Erythroblast (primary cell): ENCODE measurements around the gene LMO3.

Experiments
- GATA1 ChIP-seq: IDR thresholded peaks from 2 replicates; pipeline ENCODE4 v1.6.1; 2011; ENCODE audit warnings: low read depth, mild to moderate bottlenecking, control low read depth, low read length, moderate library complexity
- POLR2A ChIP-seq: IDR thresholded peaks from 2 replicates; pipeline ENCODE4 v1.6.1; 2011; ENCODE audit warnings: mild to moderate bottlenecking, low read length

DNA sequence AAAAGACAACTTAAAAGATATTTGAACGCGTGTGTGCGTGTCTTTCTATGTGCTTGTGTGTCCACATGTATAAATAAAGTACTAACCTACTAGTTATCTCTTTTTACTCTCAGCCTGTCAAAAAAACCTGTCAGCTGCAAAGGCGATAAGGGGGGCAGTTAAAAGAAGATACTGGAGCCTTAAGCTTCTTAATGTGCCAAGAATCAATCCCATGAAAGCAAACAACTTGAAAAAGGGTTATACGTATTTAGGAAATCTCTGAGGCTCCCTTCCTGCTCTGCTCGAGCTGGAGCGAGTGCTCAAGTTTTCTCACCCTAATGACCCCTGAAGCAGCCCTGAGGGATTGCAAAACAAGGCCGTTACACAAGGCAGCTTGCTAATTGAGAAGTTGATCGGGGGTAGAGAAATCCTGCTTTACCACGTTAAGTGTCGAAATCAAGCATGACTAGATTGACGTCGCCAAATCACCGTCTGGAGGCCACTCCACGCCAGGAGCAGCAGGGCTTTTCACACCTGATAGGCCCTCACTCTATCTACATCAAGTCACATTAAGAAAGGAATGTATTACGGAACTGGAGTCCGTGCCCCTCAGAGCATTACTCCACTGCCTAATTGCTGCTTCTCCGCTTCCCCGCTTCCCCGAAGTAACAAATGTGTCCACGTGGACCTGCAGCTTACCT, 32.4 kb downstream of the LMO3 start:
- TF ChIP-seq POLR2A (no peak), GATA1 (no peak)
